Suprapubic skin (tissue), 3 donors: ENCODE data around the gene FBH1.

Experiments
- CTCF ChIP-seq, 2 donors: fragments of 200-600 bp in 1 of 2; fragments of 450-650 bp in 1 of 2; sonication (generic) in 1 of 2; IDR thresholded peaks; one replicate each; pipeline ENCODE4 v1.5.1; 2016 to 2019; ENCODE audit warnings: antibody characterized with exemption in 2 of 2, mild to moderate bottlenecking in 1 of 2, moderate library complexity in 1 of 2
- POLR2A ChIP-seq, 2 donors: fragments of 450-650 bp; IDR thresholded peaks; one replicate each; pipeline ENCODE4 v1.6.1; 2017; ENCODE audit warnings: antibody characterized with exemption in 2 of 2, mild to moderate bottlenecking in 2 of 2, moderate library complexity in 2 of 2

GRCh38 chr10:5932345-5932744 is 42.3 kb downstream of the FBH1 start:
- TF ChIP-seq CTCF (IDR thresholded peaks at IDR 0.05) (no peak), POLR2A (IDR thresholded peaks at IDR 0.05) (no peak)
